Endothelial cell of umbilical vein (primary cell): ENCODE data around the gene IFIT3. TPM values are rescaled to one million over a fixed set of nuclear protein-coding genes. Genes with fewer than 3 reads are reported as not detected.

ENCODE experiments used
- BruUV-seq: library from RNA; stranded (reverse); fragments of 400-500 nt; replicated peaks from 2 replicates; lab custom pipeline; 2021; lab: Mats Ljungman, UMichigan
- CTCF ChIA-PET: fragments of 300-600, 350-600 bp; sonication (Branson Sonifier 250); formaldehyde crosslinking; loops from one replicate; lab custom pipeline; 2021; ENCODE audit warnings: antibody characterized with exemption, inconsistent platforms; lab: Charles Lee
- POLR2A ChIA-PET: fragments of 300-600, 350-600 bp; sonication (Branson Sonifier 250); formaldehyde crosslinking; loops from one replicate; lab custom pipeline; 2021; ENCODE audit warnings: antibody characterized with exemption, inconsistent platforms; lab: Charles Lee
- DNase-seq: peaks from one replicate; pipeline ENCODE4 v3.0.0-alpha.2; 2011; ENCODE audit warnings: low read depth, low spot score
- FAIRE-seq: peaks from 2 replicates; lab custom pipeline; 2011; peaks lifted over from hg19 to GRCh38; lab: Jason Lieb, UNC
- H2AFZ ChIP-seq: 2 replicates; pipeline ENCODE4 v1.6.0; 2012; ENCODE audit warnings: low read depth, low read length, control low read depth, inconsistent platforms
- H3K27ac ChIP-seq: 2 replicates; pipeline ENCODE4 v1.5.1; 2011; ENCODE audit warnings: low read depth, mild to moderate bottlenecking, control low read depth, low read length, moderate library complexity; ENCODE audit not compliant: insufficient read depth
- H3K27me3 ChIP-seq, 2 experiments: 2 replicates each; pipeline versions ENCODE4 v1.6.0 to v1.6.1; 2011; ENCODE audit warnings: low read length in 2 of 2, mixed read lengths in 1 of 2; ENCODE audit not compliant: control insufficient read depth in 2 of 2, insufficient read depth in 2 of 2
- H3K36me3 ChIP-seq, 2 experiments: 2 replicates in 1 of 2; 3 replicates in 1 of 2; pipeline ENCODE4 v1.5.1; 2011; ENCODE audit warnings: low read length in 2 of 2, mild to moderate bottlenecking in 1 of 2, moderate library complexity in 1 of 2; ENCODE audit not compliant: control insufficient read depth in 2 of 2, insufficient read depth in 2 of 2; ENCODE audit errors: extremely low read depth in 1 of 2
- H3K4me1 ChIP-seq: 3 replicates; pipeline ENCODE4 v1.5.1; 2011; ENCODE audit warnings: mild to moderate bottlenecking, low read length; ENCODE audit not compliant: control insufficient read depth, insufficient read depth; ENCODE audit errors: extremely low read depth
- H3K4me2 ChIP-seq: 2 replicates; pipeline ENCODE4 v1.6.1; 2011; ENCODE audit warnings: low read length, control low read depth, mixed read lengths; ENCODE audit not compliant: insufficient read depth
- H3K4me3 ChIP-seq, 3 experiments: fragments of 200-600 bp in 1 of 3; sonication (generic), shearing (Covaris generic) in 1 of 3; replicated peaks in 1 of 3; 2 replicates each; pipeline ENCODE4 v1.5.1; 2011 to 2016; ENCODE audit warnings: control low read depth in 3 of 3, low read length in 3 of 3, mild to moderate bottlenecking in 2 of 3, inconsistent platforms in 1 of 3, low read depth in 1 of 3, moderate library complexity in 1 of 3; ENCODE audit not compliant: insufficient read depth in 1 of 3
- H3K79me2 ChIP-seq: 2 replicates; pipeline ENCODE4 v1.6.0; 2012; ENCODE audit warnings: low read length, inconsistent platforms; ENCODE audit not compliant: control insufficient read depth, insufficient read depth
- H3K9ac ChIP-seq: replicated peaks from 2 replicates; pipeline ENCODE3; 2011; ENCODE audit warnings: low read length, control low read depth; ENCODE audit not compliant: insufficient read depth; ENCODE audit errors: extremely low read depth
- H3K9me1 ChIP-seq: replicated peaks from 3 replicates; pipeline ENCODE4 v1.6.0; 2011; ENCODE audit warnings: mild to moderate bottlenecking, low read length; ENCODE audit not compliant: control insufficient read depth, insufficient read depth; ENCODE audit errors: extremely low read depth
- H3K9me3 ChIP-seq: replicated peaks from 2 replicates; pipeline ENCODE4 v1.5.1; 2012; ENCODE audit warnings: low read length, inconsistent platforms; ENCODE audit not compliant: control insufficient read depth, insufficient read depth
- H4K20me1 ChIP-seq: replicated peaks from 2 replicates; pipeline ENCODE3; 2011; ENCODE audit warnings: mild to moderate bottlenecking, low read length; ENCODE audit not compliant: control insufficient read depth, insufficient read depth; ENCODE audit errors: extremely low read depth
- EZH2 ChIP-seq: IDR thresholded peaks from 2 replicates; pipeline ENCODE4 v1.6.1; 2012; ENCODE audit warnings: borderline replicate concordance, low read depth, mild to moderate bottlenecking, moderate library complexity, low read length, inconsistent platforms; ENCODE audit not compliant: severe bottlenecking
- FOS ChIP-seq: IDR thresholded peaks from 2 replicates; pipeline ENCODE4 v1.6.1; 2011; ENCODE audit warnings: mild to moderate bottlenecking, low read length, moderate library complexity, borderline replicate concordance; ENCODE audit not compliant: insufficient read depth
- GATA2 ChIP-seq: IDR thresholded peaks from 2 replicates; pipeline ENCODE4 v1.7.0; 2011; ENCODE audit warnings: low read depth, mild to moderate bottlenecking, moderate library complexity, mixed read lengths, low read length; ENCODE audit not compliant: insufficient read length, insufficient read depth
- JUN ChIP-seq: IDR thresholded peaks from 2 replicates; pipeline ENCODE4 v1.6.1; 2011; ENCODE audit warnings: borderline replicate concordance, low read depth; ENCODE audit not compliant: insufficient read length, insufficient read depth
- MYC ChIP-seq: IDR thresholded peaks from one replicate; pipeline ENCODE4 v1.6.1; 2011; ENCODE audit warnings: mild to moderate bottlenecking, low read depth, low read length
- POLR2A ChIP-seq: IDR thresholded peaks from 2 replicates; pipeline ENCODE4 v1.6.1; 2012; ENCODE audit warnings: low read depth, mild to moderate bottlenecking, control low read depth, low read length
- POLR2AphosphoS5 ChIP-seq: IDR thresholded peaks from 2 replicates; pipeline ENCODE4 v1.6.1; 2012; ENCODE audit warnings: low read depth, mild to moderate bottlenecking, control low read depth, low read length, moderate library complexity; ENCODE audit not compliant: insufficient read depth
- dilution Hi-C: fragments of 300-500 bp; cut with MboI; formaldehyde crosslinking; loops from one replicate; pipeline ENCODE4 v1.15.0; 2019; ENCODE audit warnings: low sequenced_read_pairs; ENCODE audit not compliant: extremely low pct_ligation_motif_present
- intact Hi-C: fragments of 100-400 bp; cut with micrococcal nuclease; formaldehyde crosslinking; loops from one replicate; pipeline ENCODE4 v1.10.0; 2022
- polyA plus RNA-seq, 4 experiments: library from polyadenylated mRNA; depleted of rRNA in 3 of 4; stranded (reverse) in 3 of 4; unstranded in 1 of 4; fragments of >200 nt; gene quantifications; 2 replicates each; pipeline versions ENCODE4 v1.2.1 to v1.2.3, GENCODE V29; 2011 to 2012; ENCODE audit warnings: missing spikeins in 1 of 4
- total RNA-seq: library from RNA; stranded (reverse); gene quantifications from 2 replicates; pipeline ENCODE4 v1.2.3, GENCODE V29; 2021
- TF ChIP-seq, protein P1 (sequence below): IDR thresholded peaks from 2 replicates; pipeline ENCODE4 v1.6.1; 2011; ENCODE audit not compliant: insufficient read depth, insufficient read length
- TF ChIP-seq, protein P2 (sequence below), 2 donors: IDR thresholded peaks; 1 replicate in 1 of 2; 2 replicates in 1 of 2; pipeline ENCODE4 v1.5.1; 2011; ENCODE audit warnings: low read length in 2 of 2, mild to moderate bottlenecking in 2 of 2, moderate library complexity in 2 of 2, control low read depth in 1 of 2, inconsistent platforms in 1 of 2, low read depth in 1 of 2; ENCODE audit not compliant: insufficient read depth in 1 of 2; ENCODE audit errors: extremely low read depth in 1 of 2

IFIT3 gene
- total and polyA plus RNA-seq, 2 donors (not counting 3 experiments of a cell fraction or from before 2014, with no cell fraction given), result 1.2 to 3.1 TPM

DNA sequence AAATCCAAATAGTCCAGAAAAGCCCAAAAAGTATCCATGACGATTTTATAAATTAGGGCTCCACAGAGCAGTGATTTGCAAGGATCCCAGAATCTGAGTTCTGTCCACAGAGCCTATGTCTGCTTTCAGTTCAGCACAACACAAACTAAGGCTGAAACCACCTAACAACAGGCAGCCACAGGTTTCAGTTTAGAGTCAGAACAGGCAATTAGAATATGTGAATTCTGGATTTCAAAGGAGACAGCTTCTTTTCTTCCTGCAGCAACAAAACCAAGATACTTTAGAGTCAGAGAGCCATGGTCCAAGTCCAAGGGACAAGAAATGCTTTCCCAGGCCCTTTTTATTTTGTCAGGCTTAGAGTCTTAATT, 23.6 kb downstream of the IFIT3 start:
- BruUV-seq, result no TSS peak
- H4K20me1 ChIP-seq, result no peaks in the 10 kb centered on the region
- no peaks in the 10 kb centered on the region for H3K79me2 ChIP-seq
- H3K9ac ChIP-seq, result no peak overlapping the region
- intact Hi-C loops, result no loop called here
- H3K4me2 ChIP-seq, result no peak overlapping the region
- peaks cover 13% of the 10 kb centered on the region for H3K4me1 ChIP-seq
- no peaks in the 10 kb centered on the region for H3K9me3 ChIP-seq
- dilution Hi-C loops, result no loop called here
- H3K9me1 ChIP-seq, result no peaks in the 10 kb centered on the region
- peak overlapping the region; percentile 64 for H2AFZ ChIP-seq
- POLR2A ChIA-PET, result no interaction called here
- FAIRE-seq (no peak), DNase-seq (peak; percentile 38)
- H3K27me3 ChIP-seq, result peaks cover 0 to 5% of the 10 kb centered on the region in 2 experiments
- H3K27ac ChIP-seq, result no peak overlapping the region
- CTCF ChIA-PET, result interaction anchor here (1.2 to 2.0 kb wide), 2 partner anchors 9 to 18 kb away, joined by 3 to 10 read pairs; no protein-coding TSS in a partner anchor
- H3K4me3 ChIP-seq, result no peak overlapping the region
- TF ChIP-seq FOS (no peak), MYC (no peak)
- TF ChIP-seq, protein P1, sequence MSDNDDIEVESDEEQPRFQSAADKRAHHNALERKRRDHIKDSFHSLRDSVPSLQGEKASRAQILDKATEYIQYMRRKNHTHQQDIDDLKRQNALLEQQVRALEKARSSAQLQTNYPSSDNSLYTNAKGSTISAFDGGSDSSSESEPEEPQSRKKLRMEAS, result no peak
- no peaks in the 10 kb centered on the region for H3K36me3 ChIP-seq

DNA sequence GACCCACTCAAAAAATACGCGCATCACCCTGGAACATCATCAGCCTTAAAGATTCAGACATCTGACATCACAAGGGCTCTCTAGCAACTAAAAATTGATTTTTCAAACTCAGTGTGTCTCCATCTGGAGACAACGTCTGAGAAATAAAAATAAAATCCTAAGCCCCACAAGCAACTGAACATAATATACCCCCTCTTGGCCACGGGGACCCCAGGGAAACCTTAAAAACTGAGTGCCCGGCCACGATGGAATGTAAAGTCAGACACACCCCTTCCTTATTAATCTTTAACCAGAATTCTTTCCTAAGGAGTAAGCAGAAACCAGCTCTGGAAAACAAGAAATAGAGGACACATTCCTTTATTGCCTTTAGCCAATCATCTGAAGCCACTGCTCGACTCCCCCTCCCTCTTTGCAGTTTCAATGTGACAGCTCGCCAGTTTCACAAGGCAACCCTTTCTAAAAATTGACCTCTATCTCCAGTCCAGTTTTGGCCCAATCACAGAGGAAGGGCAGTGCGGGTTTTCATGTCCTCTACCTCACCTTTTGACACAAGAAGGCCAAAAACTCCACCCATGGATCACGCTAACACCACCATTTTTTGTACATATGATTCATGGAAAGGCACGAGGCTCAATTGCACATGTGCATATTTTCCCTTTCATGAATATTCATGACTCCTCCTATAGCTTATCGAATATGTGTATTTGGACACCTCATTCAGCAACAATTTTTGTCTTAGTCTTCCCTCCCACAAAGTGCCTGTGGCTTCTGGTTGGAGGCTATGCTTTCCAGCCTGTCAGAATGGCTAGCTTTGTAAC, 24.2 kb downstream of the IFIT3 start:
- Histone ChIP-seq H3K36me3 (no peaks in the 10 kb centered on the region), H3K4me3 (no peak overlapping the region), H4K20me1 (no peaks in the 10 kb centered on the region), H3K79me2 (no peaks in the 10 kb centered on the region), H3K4me2 (peak overlapping the region; percentile 3), H3K4me1 (peaks cover 13% of the 10 kb centered on the region), H3K27me3 (peaks cover under 1 to 5% of the 10 kb centered on the region in 2 experiments), H3K9me1 (no peaks in the 10 kb centered on the region), H2AFZ (peak overlapping the region; percentile 64), H3K9ac (no peak overlapping the region), H3K9me3 (no peaks in the 10 kb centered on the region), H3K27ac (no peak overlapping the region)
- dilution Hi-C loops, result no loop called here
- intact Hi-C loops, result no loop called here
- DNase-seq, result peak; percentile 62
- no TSS peak for BruUV-seq
- TF ChIP-seq GATA2, result no peak
- TF ChIP-seq EZH2, result no peak
- no peak for TF ChIP-seq POLR2A
- TF ChIP-seq POLR2AphosphoS5, result no peak
- no peak for TF ChIP-seq MYC
- TF ChIP-seq, protein P2, sequence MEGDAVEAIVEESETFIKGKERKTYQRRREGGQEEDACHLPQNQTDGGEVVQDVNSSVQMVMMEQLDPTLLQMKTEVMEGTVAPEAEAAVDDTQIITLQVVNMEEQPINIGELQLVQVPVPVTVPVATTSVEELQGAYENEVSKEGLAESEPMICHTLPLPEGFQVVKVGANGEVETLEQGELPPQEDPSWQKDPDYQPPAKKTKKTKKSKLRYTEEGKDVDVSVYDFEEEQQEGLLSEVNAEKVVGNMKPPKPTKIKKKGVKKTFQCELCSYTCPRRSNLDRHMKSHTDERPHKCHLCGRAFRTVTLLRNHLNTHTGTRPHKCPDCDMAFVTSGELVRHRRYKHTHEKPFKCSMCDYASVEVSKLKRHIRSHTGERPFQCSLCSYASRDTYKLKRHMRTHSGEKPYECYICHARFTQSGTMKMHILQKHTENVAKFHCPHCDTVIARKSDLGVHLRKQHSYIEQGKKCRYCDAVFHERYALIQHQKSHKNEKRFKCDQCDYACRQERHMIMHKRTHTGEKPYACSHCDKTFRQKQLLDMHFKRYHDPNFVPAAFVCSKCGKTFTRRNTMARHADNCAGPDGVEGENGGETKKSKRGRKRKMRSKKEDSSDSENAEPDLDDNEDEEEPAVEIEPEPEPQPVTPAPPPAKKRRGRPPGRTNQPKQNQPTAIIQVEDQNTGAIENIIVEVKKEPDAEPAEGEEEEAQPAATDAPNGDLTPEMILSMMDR (IDR thresholded peaks at IDR 0.05; ENCODE audit: extremely low read depth in 1 of 2, insufficient read depth in 1 of 2, low read depth in 1 of 2, low read length in 2 of 2), result no peak
- TF ChIP-seq JUN, result no peak
- no peak for TF ChIP-seq FOS
- TF ChIP-seq, protein P1, result no peak
- ChIA-PET CTCF (interaction anchor here (0.9 to 2.0 kb wide), 3 partner anchors 10 to 18 kb away, joined by 3 to 10 read pairs (median 3); no protein-coding TSS in a partner anchor), POLR2A (interaction anchor here (0.6 kb wide), 1 partner anchor 88 kb away, joined by 3 read pairs; no protein-coding TSS in a partner anchor)
- FAIRE-seq, result peak; percentile 8
